HepG2 (cell line): Measurements from ENCODE around the gene ASL. TPM values are rescaled to one million over a fixed set of nuclear protein-coding genes. Genes with fewer than 3 reads are reported as not detected.

Experiments
- AKAP8 ChIP-seq: sonication (generic); formaldehyde crosslinking; IDR thresholded peaks from 2 replicates; pipeline ENCODE4 v1.5.1; 2020; ENCODE audit warnings: mild to moderate bottlenecking, missing genetic modification reagents
- CBX2 ChIP-seq, 2 experiments: fragments of 200-600 bp in 1 of 2; sonication (generic); formaldehyde crosslinking in 1 of 2; IDR thresholded peaks; 2 replicates each; pipeline versions ENCODE4 v1.7.0 to v1.8.1; 2018 to 2022; ENCODE audit warnings: low read depth in 2 of 2, low read length in 1 of 2, mild to moderate bottlenecking in 1 of 2, missing genetic modification reagents in 1 of 2
- CHD2 ChIP-seq: IDR thresholded peaks from 2 replicates; pipeline ENCODE4 v1.6.1; 2011; ENCODE audit warnings: low read depth, low read length, improper control_type of control experiment
- E2F1 ChIP-seq: sonication (generic); formaldehyde crosslinking; IDR thresholded peaks from 2 replicates; pipeline ENCODE4 v1.5.0; 2020; ENCODE audit warnings: missing genetic modification reagents
- GFI1 ChIP-seq: sonication (generic); formaldehyde crosslinking; IDR thresholded peaks from 2 replicates; pipeline ENCODE4 v1.5.0; 2020; ENCODE audit warnings: missing genetic modification reagents, mild to moderate bottlenecking, borderline replicate concordance
- MAFF ChIP-seq: IDR thresholded peaks from 2 replicates; pipeline ENCODE4 v1.6.1; 2011; ENCODE audit warnings: low read depth, low read length, improper control_type of control experiment
- MEIS1 ChIP-seq: sonication (generic); formaldehyde crosslinking; IDR thresholded peaks from 2 replicates; pipeline ENCODE4 v1.9.0; 2021; ENCODE audit warnings: mild to moderate bottlenecking, missing genetic modification reagents, moderate library complexity, borderline replicate concordance
- MXI1 ChIP-seq: IDR thresholded peaks from 3 replicates; pipeline ENCODE4 v1.6.1; 2012; ENCODE audit warnings: low read depth, low read length, inconsistent platforms, borderline replicate concordance
- NFIC ChIP-seq: IDR thresholded peaks from 2 replicates; pipeline ENCODE4 v1.6.1; 2012; ENCODE audit warnings: mild to moderate bottlenecking, low read length, inconsistent platforms
- PLRG1 ChIP-seq: fragments of 450-650 bp; conservative IDR thresholded peaks from 2 replicates; pipeline ENCODE4 v1.6.1; 2016
- POLR2AphosphoS5 ChIP-seq: IDR thresholded peaks from 2 replicates; pipeline ENCODE4 v1.6.1; 2012; ENCODE audit warnings: low read depth, low read length
- RFX5 ChIP-seq: IDR thresholded peaks from 2 replicates; pipeline ENCODE4 v1.6.1; 2011; ENCODE audit warnings: low read depth, low read length, improper control_type of control experiment
- WIZ ChIP-seq: sonication (generic); formaldehyde crosslinking; IDR thresholded peaks from 2 replicates; pipeline ENCODE4 v1.5.1; 2020; ENCODE audit warnings: mild to moderate bottlenecking, missing genetic modification reagents
- YEATS2 ChIP-seq: sonication (generic); formaldehyde crosslinking; IDR thresholded peaks from 2 replicates; pipeline ENCODE4 v1.4.0; 2020; ENCODE audit warnings: missing genetic modification reagents, borderline replicate concordance
- ZBTB2 ChIP-seq: sonication (generic); formaldehyde crosslinking; IDR thresholded peaks from 2 replicates; pipeline ENCODE4 v1.8.0; 2022; ENCODE audit warnings: low read depth, missing genetic modification reagents
- ZNF3 ChIP-seq: IDR thresholded peaks from 2 replicates; pipeline ENCODE4 v1.7.0; 2017; ENCODE audit warnings: inconsistent platforms
- ZNF326 ChIP-seq: sonication (generic); formaldehyde crosslinking; IDR thresholded peaks from 2 replicates; pipeline ENCODE4 v1.4.0; 2020; ENCODE audit warnings: missing genetic modification reagents, borderline replicate concordance
- ZNF407 ChIP-seq: sonication (generic); formaldehyde crosslinking; IDR thresholded peaks from one replicate; pipeline ENCODE4 v1.5.1; 2020; ENCODE audit warnings: mild to moderate bottlenecking, missing genetic modification reagents; ENCODE audit errors: not compliant biosample characterization
- ZNF441 ChIP-seq: sonication (generic); formaldehyde crosslinking; IDR thresholded peaks from 2 replicates; pipeline ENCODE4 v1.7.0; 2021; ENCODE audit warnings: missing genetic modification reagents, borderline replicate concordance
- ZNF788 ChIP-seq: sonication (generic); formaldehyde crosslinking; IDR thresholded peaks from 2 replicates; pipeline ENCODE4 v1.5.0; 2020; ENCODE audit warnings: mild to moderate bottlenecking, missing genetic modification reagents, borderline replicate concordance
- ZZZ3 ChIP-seq: sonication (generic); formaldehyde crosslinking; IDR thresholded peaks from 2 replicates; pipeline ENCODE4 v1.4.0; 2020; ENCODE audit warnings: missing genetic modification reagents, mild to moderate bottlenecking, borderline replicate concordance
- polyA plus RNA-seq, 8 experiments: library from polyadenylated mRNA; depleted of rRNA in 3 of 8; stranded (reverse) in 7 of 8; unstranded in 1 of 8; fragments of >200 nt; fragmentation: Illumina TruSeq in 4 of 8; extraction: Trizol in 4 of 8; gene quantifications; 2 replicates each; pipeline versions ENCODE4 v1.2.1 to v1.2.3, GENCODE V29; 2011 to 2016; ENCODE audit warnings: low read depth in 4 of 8, missing spikeins in 1 of 8, mixed read lengths in 1 of 8; ENCODE audit not compliant: insufficient read depth in 1 of 8
- total RNA-seq, 5 experiments: library from RNA; depleted of rRNA; stranded (reverse); fragments of >200 nt; fragmentation: Illumina TruSeq; extraction: Trizol; gene quantifications; 2 replicates each; pipeline ENCODE4 v1.2.3, GENCODE V29; 2016; ENCODE audit warnings: low read depth in 1 of 5

Gene ASL
- total and polyA plus RNA-seq, 2 of the 13 experiments (the other 11 are each of a cell fraction or from before 2014, with no cell fraction given) = 71.4 to 96.5 TPM

GRCh38 chr7:66142996-66143395 lies 67.4 kb downstream of the ASL start (continued):
- no peak for TF ChIP-seq PLRG1
- TF ChIP-seq MEIS1 (CRISPR knock-in tag) = no peak
- TF ChIP-seq YEATS2 (CRISPR knock-in tag) = 0 out of 2 replicates have a peak, but pooled peaks have one; percentile 37
- no peak for TF ChIP-seq RFX5
- TF ChIP-seq CHD2 = no peak
- no peak for TF ChIP-seq ZBTB2 (CRISPR knock-in tag)
- no peak for TF ChIP-seq CBX2 (IDR thresholded peaks at IDR 0.05; ENCODE audit: low read depth, low read length)
- TF ChIP-seq CBX2 (CRISPR knock-in tag; IDR thresholded peaks at IDR 0.05; ENCODE audit: low read depth) = no peak
- TF ChIP-seq AKAP8 (CRISPR knock-in tag) = 0 out of 2 replicates have a peak, but pooled peaks have one; percentile 25
- TF ChIP-seq ZNF3 (CRISPR knock-in tag) = no peak
- TF ChIP-seq ZNF441 (CRISPR knock-in tag) = peak; percentile 85; the same call in 1 of the 2 replicates
- TF ChIP-seq POLR2AphosphoS5 = no peak
- no peak for TF ChIP-seq MAFF
- TF ChIP-seq ZNF326 (CRISPR knock-in tag) = no peak
- peak; percentile 42; the same call in 1 of the 2 replicates for TF ChIP-seq GFI1 (CRISPR knock-in tag)
- TF ChIP-seq WIZ = no peak
- peak; percentile 22; the same call in 1 of the 3 replicates for TF ChIP-seq MXI1
- TF ChIP-seq ZNF407 (CRISPR knock-in tag) = no peak
- TF ChIP-seq ZNF788 (CRISPR knock-in tag) = no peak; the same call in 1 of the 2 replicates
- no peak for TF ChIP-seq E2F1 (CRISPR knock-in tag)
- no peak for TF ChIP-seq ZZZ3 (CRISPR knock-in tag)
- no peak; the same call in 1 of the 2 replicates for TF ChIP-seq NFIC
